GM12891 (cell line): ENCODE data around the gene SATB2.

Experiments
- POLR2A ChIP-seq: IDR thresholded peaks from 2 replicates; pipeline ENCODE4 v1.6.1; 2011; ENCODE audit warnings: low read depth, low read length, control low read depth
- POLR2AphosphoS5 ChIP-seq: IDR thresholded peaks from 2 replicates; pipeline ENCODE4 v1.6.1; 2011; ENCODE audit warnings: low read depth, low read length, control low read depth
- SPI1 ChIP-seq: IDR thresholded peaks from 2 replicates; pipeline ENCODE4 v1.6.1; 2011; ENCODE audit warnings: low read depth, low read length, control low read depth
- TAF1 ChIP-seq: IDR thresholded peaks from 2 replicates; pipeline ENCODE4 v1.6.1; 2011; ENCODE audit warnings: low read depth, low read length, control low read depth

GRCh38 chr2:199431746-199432213, 26.0 kb downstream of the SATB2 start:
- TF ChIP-seq POLR2A (no peak), POLR2AphosphoS5 (no peak), TAF1 (no peak), SPI1 (no peak)
